HG02981 (cell line): ENCODE measurements around the gene PHC1.
"Not testable (repeated sequence)": the region's sequence is repeated elsewhere in the genome, so short reads cannot be mapped to it uniquely, and the experiment has no call there.

Source experiments
- ATAC-seq: cut with Tn5 transposase; IDR thresholded peaks from one replicate; pipeline ENCODE4 v1.9.1; 2021; ENCODE audit warnings: mild to moderate bottlenecking, moderate library complexity; ENCODE audit not compliant: unreplicated experiment

The PHC1 gene

GRCh38 chr12:8909752-8910151 is 4.6 kb upstream of the PHC1 start:
- no peak for ATAC-seq

DNA sequence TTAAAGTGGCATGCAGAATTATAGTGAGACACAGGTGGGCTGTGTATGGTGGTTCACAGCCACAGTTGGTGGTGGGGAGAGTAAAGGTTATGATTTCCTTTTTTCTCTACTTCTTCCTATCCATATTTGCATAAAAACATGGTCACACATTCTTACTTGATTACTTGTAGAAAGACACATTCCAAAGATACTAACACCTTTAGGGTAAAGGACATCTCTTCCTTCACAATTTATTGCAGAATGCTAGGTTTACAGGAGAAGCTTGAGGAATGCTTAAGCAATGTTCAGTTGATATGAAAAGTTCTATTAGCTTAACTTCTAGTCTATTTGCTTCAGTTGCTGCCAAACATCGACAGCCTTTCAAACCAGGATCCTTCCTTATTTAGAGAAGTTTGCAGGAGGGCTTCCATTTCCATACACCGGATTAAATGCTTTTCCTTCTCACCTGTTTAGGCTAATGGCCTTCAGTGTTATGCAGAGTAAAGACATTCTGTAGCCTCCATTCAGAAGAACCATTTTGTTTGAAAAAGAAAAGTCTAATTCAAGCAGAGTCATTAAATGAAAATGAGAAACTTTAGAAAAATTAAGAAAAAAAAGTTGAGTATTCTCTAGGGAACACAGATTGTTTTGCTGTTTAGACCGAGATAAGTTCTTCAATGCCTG is 2.6 kb upstream of the PHC1 start:
- no peak for ATAC-seq

DNA sequence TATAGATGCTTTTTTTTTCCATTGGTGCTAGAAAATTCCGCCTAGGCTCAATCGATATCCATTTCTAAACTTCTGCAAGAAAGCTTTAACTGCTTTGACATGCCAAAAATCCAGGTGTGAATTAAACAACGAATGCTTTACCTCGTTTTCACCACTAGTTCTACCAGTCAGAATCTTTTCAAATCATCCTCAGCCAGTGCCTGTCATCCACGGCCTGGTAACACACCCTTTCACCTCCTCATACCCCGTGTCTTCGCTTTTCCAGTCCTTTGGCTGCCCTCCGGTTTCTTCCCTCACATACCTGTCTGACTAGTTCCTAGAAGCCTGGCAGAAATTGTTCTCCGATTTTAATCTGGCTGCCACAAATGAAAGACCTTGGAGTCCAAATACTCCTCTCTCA is 1.4 kb upstream of the PHC1 start:
- no peak for ATAC-seq

DNA sequence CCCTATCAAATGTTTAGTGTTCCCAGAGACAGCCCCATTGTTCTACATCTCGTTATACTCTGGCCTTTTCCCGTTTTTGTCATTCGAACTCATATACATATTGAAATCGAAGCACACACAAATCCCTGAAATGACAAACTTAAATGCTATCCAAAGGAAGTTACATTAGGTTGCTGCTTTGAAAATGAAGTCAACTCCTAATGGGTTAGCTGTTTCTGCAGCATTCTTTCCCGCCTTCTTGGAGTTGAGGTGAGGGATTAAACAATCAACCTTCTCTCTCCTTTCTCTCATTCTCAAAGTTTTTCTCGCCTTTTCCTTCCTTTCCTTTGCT is 642 bp upstream of the PHC1 start:
- ATAC-seq: no peak

DNA sequence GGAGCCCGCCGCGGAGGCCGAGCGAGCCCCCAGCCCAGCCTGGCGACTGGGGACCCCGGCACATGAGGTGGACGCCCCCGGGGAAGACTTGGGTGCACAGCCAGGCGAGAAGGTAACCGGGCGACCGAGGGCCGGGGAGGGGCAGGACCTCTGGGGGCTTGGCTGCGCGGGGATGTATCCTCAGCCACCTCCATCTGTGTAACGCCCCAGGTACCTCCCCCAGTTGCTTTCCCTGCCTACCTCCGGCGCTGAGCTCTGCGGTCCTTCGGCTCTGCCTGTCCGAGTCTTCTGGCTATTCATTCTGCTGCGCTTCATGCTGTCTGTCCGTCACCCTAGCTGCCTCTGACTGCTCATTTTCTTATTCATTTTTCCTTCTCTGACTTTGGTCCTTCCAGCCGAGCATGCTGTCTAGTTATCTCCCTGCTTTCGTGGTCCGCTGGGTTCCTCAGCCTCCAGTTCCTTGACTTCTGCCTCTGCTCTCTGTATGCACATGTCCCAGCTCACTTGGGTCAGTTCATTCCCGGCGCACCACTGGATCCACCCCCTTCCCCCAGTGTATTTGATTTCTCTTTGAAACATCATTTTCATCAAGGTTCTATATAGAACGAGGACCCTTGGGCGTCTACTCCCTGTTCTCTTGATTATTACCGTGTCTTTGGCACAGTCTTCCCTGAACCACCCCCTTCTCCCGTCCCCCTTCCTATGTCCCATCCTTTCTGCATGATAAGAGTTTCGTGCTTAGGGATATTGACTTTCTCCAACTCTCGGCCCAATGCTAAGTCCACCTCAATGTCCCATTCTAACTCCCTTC is 612 bp downstream of the PHC1 start:
- ATAC-seq: peak; percentile 61

- ATAC-seq: no peak
Measured at GRCh38 chr12:8916154-8916553, 1.8 kb downstream of the PHC1 start.

GRCh38 chr12:8917031-8917430 is 2.7 kb downstream of the PHC1 start:
- ATAC-seq: no peak

- no peak for ATAC-seq
Measured at GRCh38 chr12:8917751-8918150, 3.4 kb downstream of the PHC1 start.

DNA sequence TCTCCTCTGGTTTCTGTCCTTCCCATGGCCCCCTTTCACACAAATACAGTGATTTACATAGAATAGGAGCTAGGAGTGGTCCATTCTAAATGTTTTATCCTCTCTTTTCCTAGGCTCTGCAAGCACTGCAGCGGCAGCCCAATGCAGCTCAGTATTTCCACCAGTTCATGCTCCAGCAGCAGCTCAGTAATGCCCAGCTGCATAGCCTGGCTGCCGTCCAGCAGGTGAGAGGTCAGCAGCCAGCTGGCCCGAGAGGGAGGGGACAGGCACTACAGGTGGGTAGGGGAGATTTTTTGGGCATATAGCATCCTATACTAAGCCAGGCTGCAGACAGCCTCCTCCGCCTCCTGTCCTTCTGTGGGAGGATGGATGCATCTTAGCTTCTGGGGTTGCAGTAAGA is 5.3 kb downstream of the PHC1 start:
- ATAC-seq: not testable (repeated sequence)

DNA sequence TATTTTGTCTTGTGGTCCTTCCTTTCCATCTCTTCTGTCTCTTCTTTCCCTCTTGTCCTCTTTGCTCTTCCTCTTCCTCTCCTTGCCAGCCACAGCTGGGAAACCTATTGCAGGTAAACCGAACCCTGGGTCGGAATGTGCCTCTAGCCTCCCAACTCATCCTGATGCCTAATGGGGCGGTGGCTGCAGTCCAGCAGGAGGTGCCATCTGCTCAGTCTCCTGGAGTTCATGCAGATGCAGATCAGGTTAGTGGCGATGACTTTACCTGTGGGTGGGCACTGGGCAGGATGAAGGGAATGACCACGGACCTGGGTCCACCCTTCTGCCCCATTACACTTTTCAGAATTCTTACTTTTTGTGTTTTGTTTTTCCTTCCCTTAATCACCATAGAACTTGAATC is 8.2 kb downstream of the PHC1 start:
- ATAC-seq: no peak

- ATAC-seq: not testable (repeated sequence)
Measured at GRCh38 chr12:8930655-8931323, 16.5 kb downstream of the PHC1 start.

- ATAC-seq: not testable (repeated sequence)
Measured at GRCh38 chr12:8932464-8932863, 18.2 kb downstream of the PHC1 start.

DNA sequence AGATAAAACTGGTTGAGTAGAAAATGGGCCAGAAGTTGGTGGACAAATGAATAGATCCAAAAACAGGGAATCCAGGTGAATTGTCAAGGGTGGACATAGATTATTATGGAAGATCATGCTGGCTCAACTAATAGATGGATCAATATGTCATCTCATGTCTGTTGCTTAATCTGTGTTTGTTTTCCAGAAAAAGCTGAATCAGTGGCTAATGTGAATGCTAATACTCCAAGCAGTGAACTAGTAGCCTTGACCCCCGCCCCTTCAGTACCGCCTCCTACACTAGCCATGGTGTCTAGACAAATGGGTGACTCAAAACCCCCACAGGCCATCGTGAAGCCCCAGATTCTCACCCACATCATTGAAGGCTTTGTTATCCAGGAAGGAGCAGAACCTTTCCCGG is 19.8 kb downstream of the PHC1 start:
- not testable (repeated sequence) for ATAC-seq

GRCh38 chr12:8936735-8937134 is 22.4 kb downstream of the PHC1 start:
- no peak for ATAC-seq

DNA sequence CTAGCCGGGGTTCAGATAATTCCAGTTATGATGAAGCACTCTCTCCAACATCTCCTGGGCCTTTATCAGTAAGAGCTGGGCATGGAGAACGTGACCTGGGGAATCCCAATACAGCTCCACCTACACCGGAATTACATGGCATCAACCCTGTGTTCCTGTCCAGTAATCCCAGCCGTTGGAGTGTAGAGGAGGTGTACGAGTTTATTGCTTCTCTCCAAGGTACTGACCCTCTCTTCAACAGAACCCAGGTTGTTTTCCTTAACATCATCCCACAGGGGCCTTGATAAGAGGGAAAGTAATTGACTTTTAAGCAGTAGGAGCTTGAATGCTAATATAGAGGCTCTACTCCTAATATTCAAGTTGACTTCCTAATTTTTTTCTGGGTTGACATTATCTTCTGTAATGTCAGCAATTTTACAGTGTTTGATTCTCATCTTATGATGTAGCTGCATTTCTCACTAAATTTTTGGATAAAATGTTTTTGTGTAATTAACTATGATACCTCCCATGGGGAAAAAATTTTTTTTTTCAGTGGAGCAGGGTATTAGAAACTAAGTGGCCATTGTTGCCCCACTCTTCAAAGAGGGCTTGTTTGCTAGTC is 23.6 kb downstream of the PHC1 start:
- not testable (repeated sequence) for ATAC-seq

DNA sequence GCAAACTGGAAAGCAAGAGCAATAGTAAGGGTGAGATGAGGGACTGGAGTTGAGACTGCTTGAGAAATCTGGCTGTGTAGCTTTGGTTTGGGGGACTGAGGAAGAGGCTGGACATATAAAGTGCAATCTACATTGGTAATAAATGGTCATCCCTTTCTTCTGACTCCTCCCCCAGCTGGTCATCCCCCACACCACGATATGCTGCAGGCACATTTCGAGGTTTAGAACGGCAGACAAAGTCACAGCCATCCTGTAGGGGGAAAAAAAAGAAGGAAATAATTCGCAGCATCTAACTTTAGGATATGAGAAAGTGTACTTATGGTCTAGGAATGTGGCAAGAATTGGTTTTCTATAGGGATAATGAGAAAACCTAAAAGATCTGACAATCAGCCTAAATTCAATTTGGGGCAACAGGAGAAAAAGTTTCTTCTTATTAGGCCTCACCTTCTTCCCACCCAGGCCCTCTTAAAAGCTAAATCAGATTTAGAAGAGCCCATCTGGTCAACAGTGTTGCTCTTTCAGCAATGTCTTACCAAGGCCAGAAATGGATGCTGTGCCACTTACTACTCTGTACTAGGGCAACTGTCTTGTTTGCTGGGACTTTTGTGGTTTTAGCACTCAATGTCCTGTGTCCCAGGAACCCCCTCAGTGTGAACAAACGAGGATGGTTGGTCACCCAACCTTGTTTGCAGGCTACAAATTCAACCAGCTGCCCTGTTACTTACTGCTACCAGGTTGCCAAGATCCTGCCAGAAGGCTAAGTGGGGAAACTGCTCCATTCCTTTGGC is 27.6 kb downstream of the PHC1 start:
- ATAC-seq: no peak

GRCh38 chr12:8943565-8944186 is 29.4 kb downstream of the PHC1 start:
- ATAC-seq: no peak

GRCh38 chr12:8946733-8947132 is 32.4 kb downstream of the PHC1 start:
- no peak for ATAC-seq

DNA sequence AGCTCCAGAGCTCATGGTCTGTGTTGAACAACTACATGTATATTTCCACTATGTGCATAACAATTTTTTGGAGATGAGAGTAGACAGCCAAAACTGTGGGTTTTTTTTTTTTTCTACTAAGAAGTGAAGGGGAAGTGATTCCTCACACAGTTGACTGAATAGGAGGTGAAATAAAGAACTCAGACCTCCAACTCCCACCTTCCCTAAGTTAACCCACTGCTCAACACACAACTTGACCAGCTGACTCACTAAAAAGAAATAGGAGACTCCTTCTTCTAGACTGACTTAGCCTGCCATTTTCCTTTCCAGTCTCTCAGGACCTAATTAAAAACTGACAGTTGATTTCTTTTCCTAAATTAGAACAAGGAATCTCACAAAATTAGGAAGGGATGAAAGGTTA is 33.4 kb downstream of the PHC1 start:
- no peak for ATAC-seq

DNA sequence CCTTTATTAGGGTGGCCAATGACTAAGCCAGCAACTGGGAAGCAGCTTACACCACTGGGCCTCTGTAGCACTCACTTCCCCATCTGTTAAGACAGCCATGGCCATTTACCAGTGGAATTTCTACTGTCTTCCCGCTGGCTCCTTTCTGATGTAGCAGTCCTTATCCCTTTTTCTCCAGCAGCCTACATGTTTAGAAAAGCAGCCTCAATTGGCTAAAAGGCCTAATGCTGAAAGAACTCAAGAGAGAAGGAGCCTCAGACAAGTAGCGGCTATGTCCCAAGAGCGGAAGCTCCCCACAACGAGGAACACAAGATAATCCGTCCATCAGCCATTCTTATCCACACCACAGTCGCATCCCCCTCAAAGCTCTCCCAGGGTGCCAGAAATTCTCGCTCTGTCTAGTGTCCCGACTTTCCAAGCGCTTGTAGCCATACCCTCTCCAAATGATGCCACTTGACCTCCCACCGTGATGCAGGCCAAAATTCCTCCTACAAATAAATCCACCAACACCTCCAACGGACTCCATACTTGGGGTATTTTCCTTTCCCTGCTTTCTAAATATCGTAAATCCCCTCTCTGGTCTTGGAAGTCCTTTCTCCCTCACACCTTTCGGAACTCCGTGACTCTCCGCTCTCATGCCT is 34.5 kb downstream of the PHC1 start:
- no peak for ATAC-seq
